ENCODE measurements around the gene TYSND1. TPM values are rescaled to one million over a fixed set of nuclear protein-coding genes. Genes with fewer than 3 reads are reported as not detected.

TYSND1 gene
- total RNA-seq, 1 donor from 2014 or later: 21.7 TPM

GRCh38 chr10:70176441-70176840 is 29.9 kb upstream of the TYSND1 start:
- no peak overlapping the region for H3K4me3 ChIP-seq (ENCODE audit: low read depth, low read length)
- DNase-seq (ENCODE audit: low read depth): no peak
- TF ChIP-seq, protein P1, sequence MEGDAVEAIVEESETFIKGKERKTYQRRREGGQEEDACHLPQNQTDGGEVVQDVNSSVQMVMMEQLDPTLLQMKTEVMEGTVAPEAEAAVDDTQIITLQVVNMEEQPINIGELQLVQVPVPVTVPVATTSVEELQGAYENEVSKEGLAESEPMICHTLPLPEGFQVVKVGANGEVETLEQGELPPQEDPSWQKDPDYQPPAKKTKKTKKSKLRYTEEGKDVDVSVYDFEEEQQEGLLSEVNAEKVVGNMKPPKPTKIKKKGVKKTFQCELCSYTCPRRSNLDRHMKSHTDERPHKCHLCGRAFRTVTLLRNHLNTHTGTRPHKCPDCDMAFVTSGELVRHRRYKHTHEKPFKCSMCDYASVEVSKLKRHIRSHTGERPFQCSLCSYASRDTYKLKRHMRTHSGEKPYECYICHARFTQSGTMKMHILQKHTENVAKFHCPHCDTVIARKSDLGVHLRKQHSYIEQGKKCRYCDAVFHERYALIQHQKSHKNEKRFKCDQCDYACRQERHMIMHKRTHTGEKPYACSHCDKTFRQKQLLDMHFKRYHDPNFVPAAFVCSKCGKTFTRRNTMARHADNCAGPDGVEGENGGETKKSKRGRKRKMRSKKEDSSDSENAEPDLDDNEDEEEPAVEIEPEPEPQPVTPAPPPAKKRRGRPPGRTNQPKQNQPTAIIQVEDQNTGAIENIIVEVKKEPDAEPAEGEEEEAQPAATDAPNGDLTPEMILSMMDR (conservative IDR thresholded peaks at IDR 0.05; ENCODE audit: low read depth, low read length): no peak

GRCh38 chr10:70175516-70175915 is 29.0 kb upstream of the TYSND1 start:
- TF ChIP-seq, protein P1 (conservative IDR thresholded peaks at IDR 0.05; ENCODE audit: low read depth, low read length): no peak
- H3K4me3 ChIP-seq (ENCODE audit: low read depth, low read length): no peak overlapping the region
- DNase-seq (ENCODE audit: low read depth): no peak

- no peak for DNase-seq (ENCODE audit: low read depth)
- TF ChIP-seq, protein P1 (conservative IDR thresholded peaks at IDR 0.05; ENCODE audit: low read depth, low read length): no peak
- H3K4me3 ChIP-seq (ENCODE audit: low read depth, low read length): no peak overlapping the region
These were observed 27.7 kb upstream of the TYSND1 start for GRCh38 chr10:70174058-70174741.

DNA sequence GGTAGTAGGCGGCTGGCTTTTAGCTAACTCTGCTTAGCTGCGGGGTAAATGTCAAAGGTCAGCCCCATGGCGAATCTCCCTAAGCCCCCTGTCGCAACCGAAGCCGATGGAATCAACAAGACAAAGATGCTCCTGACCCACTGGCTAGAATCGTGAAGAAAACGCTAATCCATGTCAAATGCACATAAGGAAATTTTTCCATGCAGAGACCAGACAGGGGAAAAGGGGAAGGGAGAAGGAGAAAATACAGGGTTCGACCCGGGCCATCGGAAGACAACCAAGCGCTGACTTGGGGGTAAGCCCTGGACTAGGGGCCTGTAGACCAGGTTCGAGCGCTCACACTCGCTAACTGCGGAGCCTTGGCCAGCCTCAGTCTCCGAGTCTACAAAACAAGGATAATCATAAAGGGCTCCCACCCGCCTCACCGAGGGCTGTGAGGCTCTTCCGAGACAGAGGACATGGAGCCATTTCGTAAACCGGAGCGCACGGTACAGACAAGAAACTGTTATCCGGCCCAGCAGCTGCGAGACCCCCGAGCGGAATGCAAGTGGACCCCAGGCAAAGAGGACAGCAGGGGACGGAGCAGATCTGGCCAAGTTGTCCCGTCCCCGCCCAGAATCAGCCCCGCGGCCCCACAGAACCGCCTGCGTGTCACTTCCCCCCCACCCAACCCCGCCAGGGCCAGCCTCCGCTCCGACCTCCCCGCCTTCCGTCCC is 23.3 kb upstream of the TYSND1 start:
- no peak for DNase-seq (ENCODE audit: low read depth)
- H3K4me3 ChIP-seq (ENCODE audit: low read depth, low read length): peak overlapping the region; percentile 91
- TF ChIP-seq, protein P1 (conservative IDR thresholded peaks at IDR 0.05; ENCODE audit: low read depth, low read length): no peak

DNA sequence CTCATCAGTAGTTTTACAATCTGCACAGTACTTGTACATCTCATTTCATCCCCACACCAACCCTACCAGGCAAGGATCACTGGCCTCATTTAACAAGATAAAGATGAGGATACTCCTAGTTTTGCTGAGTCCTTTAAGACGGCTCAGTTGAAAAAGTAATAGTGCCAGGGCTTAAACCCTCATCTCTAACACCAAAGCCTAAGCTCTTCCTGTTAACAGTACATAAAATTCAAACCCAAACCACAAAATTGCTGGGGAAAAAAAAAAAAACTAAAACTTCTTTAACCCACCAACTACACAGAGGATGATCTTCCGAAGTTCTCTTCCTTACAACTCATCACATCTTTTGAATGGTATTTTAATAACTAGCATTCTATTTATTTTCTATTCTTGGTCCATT is 22.5 kb upstream of the TYSND1 start:
- TF ChIP-seq, protein P1 (conservative IDR thresholded peaks at IDR 0.05; ENCODE audit: low read depth, low read length): no peak
- no peak for DNase-seq (ENCODE audit: low read depth)
- peak overlapping the region; percentile 91 for H3K4me3 ChIP-seq (ENCODE audit: low read depth, low read length)

- no peak overlapping the region for H3K4me3 ChIP-seq (ENCODE audit: low read depth, low read length)
- TF ChIP-seq, protein P1 (conservative IDR thresholded peaks at IDR 0.05; ENCODE audit: low read depth, low read length): no peak
- no peak for DNase-seq (ENCODE audit: low read depth)
These were observed 20.7 kb upstream of the TYSND1 start for GRCh38 chr10:70167246-70167645.
